Peyer's patch (tissue), 4 donors: ENCODE measurements around the gene MCF2L2. TPM values are rescaled to one million over a fixed set of nuclear protein-coding genes. Genes with fewer than 3 reads are reported as not detected.

Experiments used
- DNase-seq, 3 donors: peaks; one replicate each; pipeline ENCODE4 v3.0.0-alpha.2; 2017 to 2019
- H3K27ac ChIP-seq, 4 donors: fragments of 200-600 bp; sonication (generic); one replicate each; pipeline ENCODE4 v1.5.1; 2016 to 2019
- H3K27me3 ChIP-seq, 2 donors: fragments of 200-600 bp; sonication (generic); one replicate each; pipeline ENCODE4 v1.5.1; 2019
- H3K36me3 ChIP-seq, 3 donors: fragments of 200-600 bp; sonication (generic); one replicate each; pipeline ENCODE4 v1.5.1; 2016 to 2019
- H3K4me1 ChIP-seq, 4 donors: fragments of 200-600 bp; sonication (generic); one replicate each; pipeline ENCODE4 v1.5.1; 2016 to 2019
- H3K4me3 ChIP-seq, 4 donors: fragments of 200-600 bp; sonication (generic); 1 replicate in 3 of 4; 2 replicates in 1 of 4; pipeline ENCODE4 v1.5.1; 2016 to 2019; ENCODE audit warnings: mild to moderate bottlenecking in 1 of 4
- H3K9me3 ChIP-seq, 4 donors: fragments of 200-600 bp; sonication (generic); one replicate each; pipeline ENCODE4 v1.5.1; 2016 to 2019; ENCODE audit warnings: mild to moderate bottlenecking in 1 of 4
- POLR2A ChIP-seq, 2 donors: fragments of 450-650 bp; IDR thresholded peaks; one replicate each; pipeline ENCODE4 v1.5.1; 2017; ENCODE audit warnings: antibody characterized with exemption in 2 of 2, mild to moderate bottlenecking in 2 of 2, moderate library complexity in 2 of 2
- total RNA-seq, 4 donors: library from RNA; depleted of rRNA; stranded (reverse); fragments of >200 nt; gene quantifications; one replicate each; pipeline ENCODE4 v1.1.0, GENCODE V29; 2016
- TF ChIP-seq, protein P1 (sequence below), 6 experiments: fragments of 450-650 bp in 4 of 6; fragments of 200-600 bp in 2 of 6; sonication (generic) in 1 of 6; IDR thresholded peaks; one replicate each; pipeline ENCODE4 v1.5.1; 2017 to 2019; ENCODE audit warnings: antibody characterized with exemption in 6 of 6, mild to moderate bottlenecking in 3 of 6, moderate library complexity in 1 of 6

Gene MCF2L2
- total RNA-seq, 4 donors from 2014 or later: 0.67 to 12.4 (median 1.1) TPM

DNA sequence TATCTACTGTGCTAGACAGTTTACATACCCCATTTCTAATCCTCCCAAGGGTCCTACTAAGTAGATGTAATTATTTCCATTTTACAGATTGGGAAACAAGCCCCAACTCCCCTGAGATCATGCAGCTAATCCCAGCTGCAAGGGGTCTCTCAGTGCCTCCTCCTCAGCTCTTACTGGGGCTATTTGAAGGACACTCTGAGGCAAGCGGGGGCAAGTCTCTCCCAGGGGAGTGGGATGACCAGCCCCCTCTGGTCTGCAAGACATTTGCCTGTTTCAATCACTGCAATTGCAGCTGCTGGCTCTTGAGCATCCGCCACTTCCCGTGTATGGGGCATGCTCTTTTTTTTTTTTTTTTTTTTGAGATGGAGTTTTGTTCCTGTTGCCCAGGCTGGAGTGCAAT lies 277.3 kb downstream of the MCF2L2 start:
- H3K27me3 ChIP-seq: no peaks in the 10 kb centered on the region
- TF ChIP-seq POLR2A (IDR thresholded peaks at IDR 0.05): no peak
- TF ChIP-seq, protein P1, sequence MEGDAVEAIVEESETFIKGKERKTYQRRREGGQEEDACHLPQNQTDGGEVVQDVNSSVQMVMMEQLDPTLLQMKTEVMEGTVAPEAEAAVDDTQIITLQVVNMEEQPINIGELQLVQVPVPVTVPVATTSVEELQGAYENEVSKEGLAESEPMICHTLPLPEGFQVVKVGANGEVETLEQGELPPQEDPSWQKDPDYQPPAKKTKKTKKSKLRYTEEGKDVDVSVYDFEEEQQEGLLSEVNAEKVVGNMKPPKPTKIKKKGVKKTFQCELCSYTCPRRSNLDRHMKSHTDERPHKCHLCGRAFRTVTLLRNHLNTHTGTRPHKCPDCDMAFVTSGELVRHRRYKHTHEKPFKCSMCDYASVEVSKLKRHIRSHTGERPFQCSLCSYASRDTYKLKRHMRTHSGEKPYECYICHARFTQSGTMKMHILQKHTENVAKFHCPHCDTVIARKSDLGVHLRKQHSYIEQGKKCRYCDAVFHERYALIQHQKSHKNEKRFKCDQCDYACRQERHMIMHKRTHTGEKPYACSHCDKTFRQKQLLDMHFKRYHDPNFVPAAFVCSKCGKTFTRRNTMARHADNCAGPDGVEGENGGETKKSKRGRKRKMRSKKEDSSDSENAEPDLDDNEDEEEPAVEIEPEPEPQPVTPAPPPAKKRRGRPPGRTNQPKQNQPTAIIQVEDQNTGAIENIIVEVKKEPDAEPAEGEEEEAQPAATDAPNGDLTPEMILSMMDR (IDR thresholded peaks at IDR 0.05): no peak
- no peak overlapping the region for H3K4me3 ChIP-seq
- H3K36me3 ChIP-seq: no peaks in the 10 kb centered on the region
- H3K4me1 ChIP-seq: no peaks in the 10 kb centered on the region
- no peaks in the 10 kb centered on the region for H3K9me3 ChIP-seq
- no peak for DNase-seq
- no peak overlapping the region for H3K27ac ChIP-seq

DNA sequence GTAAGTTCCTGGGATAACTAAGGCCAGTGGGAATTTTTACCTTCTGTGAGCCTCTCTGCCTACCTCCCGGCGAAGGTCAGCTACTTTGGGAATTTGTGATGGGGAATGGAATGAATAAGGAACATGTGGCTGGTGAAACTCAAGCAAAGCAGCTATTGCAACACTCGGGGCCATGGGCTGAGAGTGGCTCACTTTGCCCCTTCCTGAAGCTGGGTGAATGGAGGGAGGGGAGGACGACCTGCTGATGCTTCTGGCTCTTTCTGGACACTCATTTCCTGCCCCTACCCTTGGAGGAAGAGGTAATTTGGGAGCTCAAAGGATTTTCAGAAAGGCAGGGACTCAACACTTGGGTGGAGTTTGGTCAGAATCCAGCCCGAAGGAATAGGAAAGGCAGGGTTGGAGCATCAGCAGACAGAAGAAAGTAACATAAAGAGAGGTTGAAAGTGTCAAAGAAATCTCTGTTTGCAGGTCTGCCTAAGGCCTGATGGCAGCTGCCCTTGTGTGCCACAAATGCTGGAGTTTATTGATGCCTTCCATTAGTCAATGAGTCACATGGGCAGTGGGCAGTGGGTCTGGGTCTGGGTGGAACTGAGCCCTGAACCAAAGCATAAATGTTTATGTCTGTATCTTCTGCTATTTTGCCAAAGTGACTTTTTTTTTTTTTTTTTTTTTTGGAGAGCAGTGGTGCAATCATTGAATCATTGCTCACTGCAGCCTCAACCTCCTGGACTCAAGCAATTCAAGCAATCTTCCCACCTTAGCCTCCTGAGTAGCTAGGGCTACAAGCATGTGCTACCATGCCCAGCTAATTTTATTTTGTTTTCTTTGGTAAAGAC lies 278.3 kb downstream of the MCF2L2 start:
- DNase-seq: no peak
- Histone ChIP-seq H3K27ac (no peak overlapping the region), H3K9me3 (no peaks in the 10 kb centered on the region), H3K27me3 (no peaks in the 10 kb centered on the region), H3K36me3 (no peaks in the 10 kb centered on the region), H3K4me3 (no peak overlapping the region), H3K4me1 (no peaks in the 10 kb centered on the region)
- TF ChIP-seq, protein P1 (IDR thresholded peaks at IDR 0.05): no peak
- TF ChIP-seq POLR2A (IDR thresholded peaks at IDR 0.05): no peak

DNA sequence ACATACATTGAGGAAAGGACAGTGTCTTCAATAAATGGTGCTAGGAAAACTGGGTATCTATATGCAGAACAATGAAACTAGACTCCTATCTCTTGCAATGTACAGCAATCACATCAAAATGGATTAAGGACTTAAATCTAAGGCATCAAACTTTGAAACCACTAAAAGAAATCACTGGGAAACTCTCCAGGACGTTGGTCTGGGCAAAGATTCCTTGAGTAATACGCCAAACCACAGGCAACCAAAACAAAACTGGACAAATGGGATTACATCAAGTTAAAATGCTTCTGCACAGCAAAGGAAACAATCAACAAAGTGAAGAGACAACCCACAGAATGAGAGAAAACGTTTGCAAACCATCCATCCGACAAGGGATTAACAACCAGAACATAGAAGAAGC lies 280.4 kb downstream of the MCF2L2 start:
- Histone ChIP-seq H3K4me3 (no peak overlapping the region), H3K27ac (no peak overlapping the region), H3K9me3 (no peaks in the 10 kb centered on the region), H3K27me3 (no peaks in the 10 kb centered on the region), H3K4me1 (no peaks in the 10 kb centered on the region), H3K36me3 (no peaks in the 10 kb centered on the region)
- no peak for TF ChIP-seq POLR2A (IDR thresholded peaks at IDR 0.05)
- TF ChIP-seq, protein P1 (IDR thresholded peaks at IDR 0.05): no peak
- DNase-seq: no peak

DNA sequence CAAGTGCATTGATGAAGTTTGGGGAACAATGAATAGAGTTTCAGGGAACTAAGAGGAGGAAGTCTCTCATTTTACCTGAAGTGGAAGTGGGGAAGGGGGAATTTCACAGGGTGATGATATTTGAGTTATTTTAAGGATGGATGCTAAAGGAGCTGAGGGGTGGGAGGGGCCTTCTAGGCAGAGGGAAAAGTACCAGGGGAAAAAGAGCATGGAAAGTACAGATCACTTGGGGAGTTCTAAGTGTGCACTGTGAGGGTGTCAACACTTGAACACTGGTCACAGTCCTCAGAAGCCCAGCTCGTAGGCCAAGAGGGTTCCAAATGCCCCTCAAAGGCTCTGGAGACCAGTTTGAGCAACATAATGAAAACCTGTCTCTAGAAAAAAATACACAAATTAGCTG lies 284.1 kb downstream of the MCF2L2 start:
- Histone ChIP-seq H3K27me3 (no peaks in the 10 kb centered on the region), H3K9me3 (no peaks in the 10 kb centered on the region), H3K27ac (no peak overlapping the region), H3K4me3 (no peak overlapping the region), H3K36me3 (no peaks in the 10 kb centered on the region), H3K4me1 (no peaks in the 10 kb centered on the region)
- DNase-seq: no peak
- TF ChIP-seq, protein P1 (IDR thresholded peaks at IDR 0.05): no peak
- no peak for TF ChIP-seq POLR2A (IDR thresholded peaks at IDR 0.05)

DNA sequence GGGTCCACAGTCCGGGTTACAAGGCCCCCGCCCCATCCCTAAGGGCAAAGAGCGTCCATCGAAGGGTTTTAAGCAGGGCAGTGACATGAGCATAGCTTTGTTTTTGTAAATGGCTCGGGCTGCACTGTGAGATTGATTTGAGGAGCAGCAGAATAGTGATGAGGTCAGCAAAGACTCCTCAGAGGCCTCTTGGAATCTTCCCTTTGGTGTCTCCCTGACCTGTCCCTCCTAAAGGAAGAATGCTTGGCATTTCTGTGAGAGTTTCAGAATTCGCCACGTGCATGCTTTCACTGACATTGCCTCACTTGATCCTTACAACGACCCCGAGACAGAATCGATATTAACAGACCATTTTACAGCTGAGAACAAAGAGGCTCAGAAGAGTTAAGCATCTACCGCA lies 286.2 kb downstream of the MCF2L2 start:
- Histone ChIP-seq H3K9me3 (no peaks in the 10 kb centered on the region), H3K27me3 (no peaks in the 10 kb centered on the region), H3K27ac (no peak overlapping the region), H3K4me1 (no peaks in the 10 kb centered on the region), H3K4me3 (no peak overlapping the region), H3K36me3 (no peaks in the 10 kb centered on the region)
- DNase-seq: no peak
- TF ChIP-seq, protein P1 (IDR thresholded peaks at IDR 0.05): no peak
- no peak for TF ChIP-seq POLR2A (IDR thresholded peaks at IDR 0.05)
